SK-N-DZ (cell line): ENCODE measurements around the gene PIK3R6.

Experiments used
- DNase-seq: peaks from one replicate; pipeline ENCODE4 v3.0.0-alpha.2; 2015; ENCODE audit warnings: low spot score

PIK3R6 gene

DNA sequence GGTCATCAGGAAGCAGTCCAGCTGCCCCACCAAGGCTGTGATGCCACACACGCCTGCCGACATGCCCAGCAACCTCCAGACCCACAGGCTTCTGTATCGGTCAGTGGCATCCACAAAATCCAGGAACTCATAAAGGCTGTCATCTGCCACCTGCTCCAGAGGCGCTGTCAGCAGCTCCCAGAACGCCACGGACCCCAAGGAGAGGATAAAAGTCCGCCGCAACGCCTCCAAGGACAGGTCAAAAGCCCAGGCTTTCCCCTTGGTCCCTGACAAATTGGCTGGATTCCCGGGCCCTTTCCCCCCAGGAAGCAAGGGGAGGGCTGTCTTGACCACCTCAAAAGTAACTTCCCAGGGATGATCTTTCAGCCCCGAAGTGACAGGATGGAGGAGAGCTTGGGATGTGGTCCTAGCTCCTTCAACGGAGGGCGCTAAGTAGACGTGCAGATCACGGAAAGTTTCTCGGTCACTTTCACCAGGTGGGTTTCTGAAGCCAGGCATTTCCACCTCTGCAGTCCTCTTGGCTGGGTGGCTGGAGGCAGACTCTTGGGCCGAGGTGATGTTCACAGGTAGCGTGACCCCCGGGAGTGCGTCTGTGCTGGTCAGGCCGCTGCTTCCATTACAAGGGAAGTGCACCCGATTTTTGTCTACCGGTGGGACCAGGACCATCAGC, 69.2 kb downstream of the PIK3R6 start:
- DNase-seq, result no peak

DNA sequence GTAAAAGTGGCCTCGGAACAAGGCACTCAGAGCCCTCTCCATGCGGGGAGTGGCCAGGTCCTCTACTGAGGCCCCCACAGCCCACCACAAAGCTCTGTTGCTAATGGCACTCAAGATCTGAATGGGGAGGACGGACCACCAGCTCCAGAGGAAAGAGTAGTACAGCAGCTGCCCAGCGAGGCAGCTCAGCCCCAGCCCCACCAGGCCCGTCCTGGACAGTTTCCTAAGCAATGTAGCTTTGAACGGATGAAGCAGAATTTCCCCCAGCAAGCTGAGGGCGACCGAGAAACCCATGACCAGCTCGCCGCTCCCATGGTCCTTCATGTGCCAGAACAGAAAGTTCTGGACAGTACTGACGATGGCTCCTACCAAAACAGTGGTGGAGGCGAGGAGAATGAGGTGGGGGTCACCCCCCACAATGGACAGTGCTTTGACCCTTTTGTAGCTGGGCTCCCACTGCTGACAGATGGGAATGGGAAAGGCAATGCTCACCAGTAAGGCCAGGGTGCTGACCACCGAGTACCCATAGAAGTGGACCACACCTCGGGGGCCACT, 69.8 kb downstream of the PIK3R6 start:
- no peak for DNase-seq

- no peak for DNase-seq
Measured at GRCh38 chr17:8794636-8795035, 72.8 kb downstream of the PIK3R6 start.

DNA sequence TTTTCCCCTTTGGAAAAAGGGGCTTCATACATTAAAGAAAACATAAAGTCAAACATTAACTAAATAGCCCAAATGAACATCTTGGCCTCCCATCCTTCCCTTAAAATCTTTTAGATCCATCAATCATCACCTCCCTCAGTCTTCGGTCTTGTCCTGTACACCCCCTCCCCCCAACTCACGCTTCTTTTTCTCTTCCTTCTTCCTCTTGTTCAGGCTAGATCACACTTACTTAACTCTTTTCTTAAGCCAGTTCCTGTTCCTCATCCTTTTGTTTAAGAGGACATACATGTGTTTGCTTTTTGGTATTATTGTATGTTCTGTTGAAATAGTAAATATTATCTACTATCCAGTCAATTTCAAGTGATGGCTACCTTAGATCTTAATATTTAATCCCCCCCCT, 73.8 kb downstream of the PIK3R6 start:
- DNase-seq, result no peak

- no peak for DNase-seq
Measured at GRCh38 chr17:8792646-8793045, 74.8 kb downstream of the PIK3R6 start.

DNA sequence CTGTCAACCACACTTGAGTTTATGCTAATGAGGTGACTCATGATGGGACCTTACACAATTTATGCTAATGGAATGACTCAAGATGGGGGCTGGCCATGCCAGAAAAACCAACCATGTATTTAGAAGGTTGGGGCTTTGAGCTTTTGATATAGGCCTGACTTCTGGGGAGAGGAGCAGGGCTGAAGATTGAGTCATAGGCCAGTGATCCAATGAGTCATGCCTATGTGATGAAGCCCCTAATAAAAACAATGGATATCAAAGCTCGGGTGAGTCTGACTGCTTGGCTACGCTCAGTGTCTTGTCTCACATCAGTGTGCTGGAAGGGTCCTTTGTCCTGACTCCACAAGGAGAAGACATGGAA, 75.6 kb downstream of the PIK3R6 start:
- DNase-seq, result no peak

DNA sequence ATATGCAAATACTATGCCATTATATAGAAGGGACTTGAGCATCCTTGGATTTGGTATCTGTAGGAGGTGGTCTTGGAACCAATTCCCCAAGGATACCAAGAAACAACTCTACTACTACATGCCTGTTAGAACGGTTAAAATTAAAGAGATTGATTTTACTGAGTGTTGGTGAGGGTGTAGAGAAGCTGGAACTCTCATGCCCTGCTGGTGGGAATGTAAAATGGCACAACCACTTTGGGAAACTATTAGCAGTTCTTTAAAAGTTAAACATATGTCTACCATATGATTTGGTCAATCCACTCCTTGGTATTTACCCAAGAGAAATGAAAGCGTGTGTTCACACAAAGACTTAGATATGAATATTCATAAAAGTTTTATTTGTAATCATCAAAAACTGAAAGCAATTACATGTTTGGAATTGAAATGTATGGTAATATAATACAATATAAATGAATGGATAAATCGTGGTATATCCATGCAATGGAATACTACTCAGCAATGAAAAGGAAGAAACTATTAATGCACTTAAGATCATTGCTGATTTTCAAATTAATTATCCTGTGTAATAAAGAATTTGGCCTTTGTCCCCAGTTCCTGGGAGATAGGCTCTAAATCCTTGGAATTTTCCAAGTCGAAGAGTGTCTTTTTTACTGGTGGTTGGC, 76.1 kb downstream of the PIK3R6 start:
- DNase-seq, result no peak

DNA sequence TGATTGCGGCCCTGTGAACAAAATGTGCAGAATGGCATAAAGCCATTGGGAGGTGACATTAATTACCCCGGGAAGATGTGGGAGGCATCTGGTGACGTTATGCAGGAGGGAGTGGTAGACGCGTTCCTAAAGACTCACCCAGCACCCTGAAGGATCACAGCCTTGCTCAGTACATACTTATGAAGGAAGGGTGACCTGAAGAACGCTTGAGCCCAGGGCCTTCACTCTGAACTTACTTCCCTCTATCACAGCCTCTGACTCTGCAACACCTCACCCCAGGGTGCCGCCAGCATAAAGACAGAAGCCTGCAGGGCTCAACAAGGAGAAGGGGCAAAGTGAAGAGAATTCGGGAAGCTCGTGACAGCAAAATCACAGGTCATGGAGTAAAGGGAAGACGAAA, 77.7 kb downstream of the PIK3R6 start:
- DNase-seq, result no peak

DNA sequence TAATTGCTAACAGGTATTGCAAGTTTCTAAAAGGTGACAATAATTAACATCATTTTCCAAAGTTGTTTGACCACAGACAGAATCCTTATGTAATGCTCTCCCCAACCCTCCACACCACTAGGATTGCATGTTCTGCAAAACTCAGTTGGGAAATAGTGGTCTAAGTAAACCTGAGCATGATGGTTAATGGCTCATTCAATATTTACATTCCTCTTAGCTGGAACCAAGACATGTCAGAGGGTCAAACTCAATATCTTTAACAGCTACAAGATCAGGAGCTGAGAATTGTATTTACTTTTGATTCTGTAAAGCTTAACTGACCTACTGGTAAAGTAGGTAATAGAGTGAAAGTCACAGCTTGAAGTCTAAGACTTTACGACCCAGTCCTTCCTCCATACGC, 78.5 kb downstream of the PIK3R6 start:
- DNase-seq, result no peak

DNA sequence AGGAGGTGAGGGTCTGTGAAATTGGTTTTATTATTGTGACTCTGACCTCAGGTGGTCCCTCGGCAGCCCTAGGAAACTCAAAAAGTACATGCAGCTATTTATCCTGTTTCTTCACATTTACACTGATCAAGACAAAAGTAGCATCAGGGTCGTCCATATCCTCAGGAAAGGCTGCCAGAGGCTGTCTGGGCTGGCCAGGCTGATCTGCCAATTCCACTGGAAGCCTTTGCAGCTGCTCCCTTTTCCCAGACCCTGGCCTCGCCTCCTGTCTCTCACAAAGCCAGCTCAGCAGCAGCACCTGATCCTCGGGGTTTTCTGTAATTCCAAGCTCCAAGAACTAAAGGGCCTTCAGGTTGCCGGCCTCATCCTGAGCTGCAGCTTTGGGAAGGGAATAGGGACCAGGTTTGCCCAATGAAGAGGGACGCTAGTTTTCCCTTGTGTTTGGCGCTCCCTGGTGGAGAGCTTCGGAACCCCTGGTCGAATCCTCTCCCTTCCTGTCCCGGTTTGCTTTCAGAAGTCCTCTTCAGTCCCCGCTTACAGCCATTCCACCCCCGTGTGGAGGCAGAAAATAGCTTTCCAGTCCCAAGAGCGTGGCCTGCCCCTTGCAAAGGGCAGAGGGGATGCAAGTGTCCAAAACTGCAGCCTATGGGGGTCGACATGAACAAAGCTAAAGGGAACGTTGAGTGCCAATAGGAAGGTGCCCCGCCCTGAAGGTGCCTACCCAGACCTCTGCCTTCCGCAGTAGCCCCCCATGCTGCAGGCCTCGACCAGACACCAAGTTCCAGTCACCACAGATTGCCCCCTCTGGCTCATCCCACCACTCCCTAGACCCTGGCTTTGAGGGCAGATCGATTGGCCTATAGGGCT, 81.7 kb downstream of the PIK3R6 start:
- peak; percentile 46 for DNase-seq

DNA sequence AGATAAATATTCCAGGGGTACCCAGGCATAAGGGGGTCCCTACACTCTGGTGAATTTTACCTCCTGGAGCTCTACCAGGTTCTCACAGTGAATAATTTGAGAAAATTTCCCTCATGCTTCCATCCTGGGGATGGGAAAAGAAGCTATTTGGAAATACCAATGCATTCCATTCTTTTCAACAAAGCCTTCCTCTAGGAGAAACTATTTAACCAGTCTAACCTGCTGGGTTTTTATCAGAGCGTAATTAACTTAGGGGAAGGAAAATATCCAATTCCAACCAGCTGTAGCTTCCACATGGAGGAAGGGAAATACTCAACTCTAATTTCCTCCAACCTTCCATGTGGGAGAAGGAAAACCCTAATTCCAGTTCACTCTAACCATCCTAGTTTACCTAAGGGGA, 85.3 kb downstream of the PIK3R6 start:
- no peak for DNase-seq

GRCh38 chr17:8781776-8782175, 85.7 kb downstream of the PIK3R6 start:
- DNase-seq, result no peak

- no peak for DNase-seq
Measured at GRCh38 chr17:8776881-8777280, 90.6 kb downstream of the PIK3R6 start.

DNA sequence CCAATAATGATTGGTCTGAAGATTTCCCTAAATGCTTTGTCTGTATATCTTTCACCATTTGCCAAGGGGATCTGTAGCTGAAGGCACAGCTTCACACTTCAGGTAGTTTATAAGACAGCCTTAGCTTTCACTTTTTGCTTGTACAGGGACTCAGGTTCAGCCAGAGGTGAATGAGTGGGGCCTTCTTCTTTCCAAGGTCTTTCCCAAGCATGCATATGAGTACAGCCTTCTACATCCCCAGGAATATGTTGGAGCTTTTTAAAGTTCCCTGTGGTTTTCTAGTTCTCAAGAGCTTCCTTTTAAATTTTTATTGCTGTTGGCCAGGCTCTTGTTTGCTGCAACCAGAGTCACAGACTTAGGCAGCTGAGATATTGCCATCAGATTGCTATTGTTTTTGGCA, 91.2 kb downstream of the PIK3R6 start:
- DNase-seq, result no peak

DNA sequence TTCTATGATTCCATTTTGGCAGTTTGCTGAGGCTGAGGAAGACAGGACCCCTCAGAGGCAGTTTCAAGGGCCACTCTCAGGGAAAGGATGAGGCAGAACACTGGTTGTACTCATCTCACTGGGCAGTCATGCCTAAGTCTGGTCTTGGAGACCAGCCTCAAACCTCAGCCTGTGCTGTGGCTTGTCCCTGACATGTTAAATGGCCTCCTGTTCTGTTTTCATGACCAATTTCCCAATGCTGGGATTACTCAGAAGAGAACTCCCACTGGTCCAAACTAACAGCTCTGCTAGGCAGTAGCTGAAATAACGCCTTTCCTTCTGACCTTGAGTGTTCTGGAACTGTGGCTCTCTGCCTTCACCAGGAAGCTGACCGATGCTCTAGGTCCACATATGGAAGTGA, 100.7 kb downstream of the PIK3R6 start:
- DNase-seq, result no peak

- no peak for DNase-seq
Measured at GRCh38 chr17:8762012-8762411, 105.5 kb downstream of the PIK3R6 start.

DNA sequence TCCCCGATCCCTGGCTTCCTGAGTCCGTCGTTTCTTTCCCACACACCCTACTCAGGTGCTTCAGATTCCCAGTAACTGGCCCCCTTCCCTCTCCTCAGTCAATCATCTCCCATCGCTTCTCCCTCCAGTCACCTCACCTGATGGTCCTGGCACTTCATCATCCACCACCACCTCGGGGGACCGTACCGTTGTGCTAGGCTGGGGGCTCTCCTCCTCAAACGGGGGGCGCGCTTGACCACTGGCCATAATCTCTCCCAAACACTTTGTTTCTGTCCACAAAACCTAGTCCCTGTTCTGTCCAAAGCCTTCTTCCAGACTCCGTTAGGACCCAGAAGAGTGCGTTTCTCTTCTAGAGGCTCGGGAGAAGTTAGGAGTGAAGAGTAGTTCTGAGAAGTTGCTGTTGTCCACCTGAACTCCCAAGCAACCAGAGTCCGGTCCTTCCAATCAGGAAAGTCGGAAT, 109.3 kb downstream of the PIK3R6 start, which contains the start of gene SPDYE4:
TSS of gene SPDYE4 (minus strand) at position 410 of the 460 bp plus-strand sequence. CDS start at position 246, 164 bp downstream.
- no peak for DNase-seq

DNA sequence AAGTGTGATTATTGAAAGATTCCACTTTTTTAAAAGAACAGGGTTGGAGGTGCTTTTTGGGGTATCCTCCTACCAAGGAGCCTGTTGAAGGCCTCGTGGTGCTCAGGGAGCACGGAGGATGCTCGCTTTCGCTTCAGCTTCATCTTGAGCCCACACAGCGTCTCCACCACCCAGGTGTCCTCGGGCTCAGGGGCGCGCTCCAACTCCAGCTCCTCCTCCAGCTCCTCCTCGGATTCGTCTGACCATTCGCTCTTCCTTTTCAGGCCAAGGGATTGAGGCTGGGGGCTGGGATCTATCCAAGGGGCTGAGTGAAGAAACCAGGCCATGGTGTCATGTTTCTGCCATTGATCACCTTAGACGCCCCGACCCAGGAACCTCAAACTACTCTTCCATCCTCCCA, 110.3 kb downstream of the PIK3R6 start:
- no peak for DNase-seq

DNA sequence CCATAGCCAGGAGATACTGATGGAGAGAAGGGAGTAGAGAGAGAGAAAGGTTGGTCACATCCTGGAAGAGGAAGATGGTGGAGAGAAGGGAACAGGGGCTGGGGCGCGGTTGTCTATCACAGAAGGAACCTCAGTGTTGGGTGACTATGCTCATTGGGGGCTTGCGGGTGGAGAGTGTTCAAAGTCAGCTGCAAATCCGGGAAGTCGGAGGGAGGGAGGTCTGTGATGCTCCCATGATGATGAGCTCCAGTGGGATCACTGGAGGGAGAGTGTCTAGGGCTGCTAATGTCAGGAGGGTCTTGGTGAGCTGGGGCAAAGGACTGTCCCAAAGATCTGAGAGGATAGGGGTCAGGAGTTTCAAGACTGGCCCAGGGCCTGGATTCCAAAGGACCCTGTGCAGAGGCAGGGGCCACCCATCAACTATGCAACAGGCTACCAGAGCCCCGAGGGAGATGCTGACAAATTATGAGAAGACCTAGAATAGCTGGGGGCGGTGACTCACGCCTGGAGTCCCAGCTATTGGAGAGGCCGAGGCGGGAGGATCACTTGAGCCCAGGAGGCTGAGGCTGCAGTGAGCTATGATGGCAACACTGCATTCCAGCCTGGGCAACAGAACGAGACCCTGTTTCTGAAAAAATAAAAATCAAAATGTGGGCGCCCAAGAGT, 111.8 kb downstream of the PIK3R6 start:
- no peak for DNase-seq

DNA sequence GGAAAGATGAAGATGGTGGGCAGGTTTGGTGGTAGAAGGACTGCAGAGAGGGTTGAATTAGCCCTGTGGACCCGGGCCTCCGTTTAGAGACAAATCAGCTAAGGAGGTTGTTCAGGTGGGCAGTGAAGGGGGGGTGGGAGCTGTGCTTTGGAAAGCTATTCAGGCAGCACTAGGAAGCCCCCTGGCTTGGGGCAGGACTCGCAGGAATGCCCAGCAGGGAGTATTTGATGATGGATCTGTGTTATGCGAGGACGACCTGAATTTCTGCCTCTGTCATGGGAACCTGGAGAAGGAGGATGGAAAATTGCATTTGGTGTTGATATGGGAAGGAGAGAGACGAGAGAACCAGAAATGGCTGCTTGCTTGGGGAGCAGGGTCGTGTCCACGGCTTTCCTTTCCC, 112.6 kb downstream of the PIK3R6 start:
- DNase-seq, result no peak

- DNase-seq, result no peak
Measured at GRCh38 chr17:8753976-8754440, 113.5 kb downstream of the PIK3R6 start.
